ENCODE measurements around the gene SELL. TPM values are rescaled to one million over a fixed set of nuclear protein-coding genes. Genes with fewer than 3 reads are reported as not detected.

SELL gene
- total and polyA plus RNA-seq, 2 of the 8 experiments (the other 6 are each of a cell fraction or from before 2014, with no cell fraction given): not detected

- Histone ChIP-seq H3K27ac (ENCODE audit: low read depth, low read length) (no peak overlapping the region), H3K4ac (replicated peaks; ENCODE audit: insufficient read length, low read depth, low read length) (no peak overlapping the region), H3K36me3 (ENCODE audit: control insufficient read depth in 2 of 4, insufficient read depth in 4 of 4, low read length in 3 of 4) (no peaks in the 10 kb centered on the region), H3K23me2 (ENCODE audit: low read depth, low read length) (no peaks in the 10 kb centered on the region), H3K79me1 (ENCODE audit: low read depth, low read length) (no peaks in the 10 kb centered on the region), H2BK120ac (replicated peaks; ENCODE audit: low read depth, low read length) (no peak overlapping the region), H2AFZ (ENCODE audit: low read length) (no peak overlapping the region), H3K9me3 (ENCODE audit: insufficient read depth in 2 of 2, low read depth in 1 of 2, low read length in 1 of 2) (no peaks in the 10 kb centered on the region), H3K23ac (ENCODE audit: insufficient read length) (no peak overlapping the region), H3K27me3 (replicated peaks in 1 of 4; ENCODE audit: control insufficient read depth in 3 of 4, extremely low read depth in 1 of 4, insufficient read depth in 3 of 4, low read length in 3 of 4) (no peaks in the 10 kb centered on the region), H2AK5ac (ENCODE audit: low read depth, low read length) (no peak overlapping the region), H4K5ac (ENCODE audit: insufficient read length, low read depth, low read length) (no peak overlapping the region), H3K56ac (replicated peaks; ENCODE audit: insufficient read length, low read depth, low read length) (no peak overlapping the region), H3K18ac (ENCODE audit: extremely low read depth, low read length) (no peak overlapping the region), H3K9ac (replicated peaks in 1 of 4; ENCODE audit: extremely low read depth in 1 of 4, low read depth in 3 of 4, low read length in 3 of 4) (no peak overlapping the region), H3K14ac (ENCODE audit: insufficient read length) (no peak overlapping the region), H2BK5ac (ENCODE audit: low read depth, low read length) (no peak overlapping the region), H3K4me3 (ENCODE audit: extremely low read depth in 1 of 4, insufficient read depth in 2 of 4, low read depth in 3 of 4, low read length in 4 of 4) (no peak overlapping the region), H4K91ac (replicated peaks; ENCODE audit: insufficient read length, low read length) (no peak overlapping the region), H4K8ac (ENCODE audit: extremely low read depth, insufficient read depth, low read length) (no peak overlapping the region), H3K4me2 (ENCODE audit: insufficient read depth in 1 of 2, low read depth in 2 of 2, low read length in 2 of 2) (no peak overlapping the region), H2BK20ac (ENCODE audit: low read length) (no peak overlapping the region), H3K4me1 (replicated peaks in 1 of 4; ENCODE audit: control insufficient read depth in 3 of 4, insufficient read depth in 4 of 4, low read length in 3 of 4) (no peaks in the 10 kb centered on the region), H2BK12ac (ENCODE audit: low read depth, low read length) (no peak overlapping the region), H4K20me1 (replicated peaks in 1 of 2; ENCODE audit: control insufficient read depth in 1 of 2, insufficient read depth in 2 of 2, low read length in 2 of 2) (no peaks in the 10 kb centered on the region), H3K79me2 (ENCODE audit: control insufficient read depth in 1 of 2, insufficient read depth in 2 of 2, low read length in 2 of 2) (no peaks in the 10 kb centered on the region), H2BK15ac (ENCODE audit: low read length) (no peak overlapping the region)
- ChIA-PET CTCF (ENCODE audit: partially characterized antibody) (interaction anchor here (0.5 to 1.8 kb wide), 7 partner anchors 83 to 667 kb away, joined by 3 to 6 read pairs (median 3); partner anchors contain the start of gene F5), POLR2A (ENCODE audit: partially characterized antibody) (no interaction called here)
- 83% methylated on average over 3 of the region's 3 CpGs; no CpG with 5 or more reads in 1 of the 2 experiments for WGBS, 2 experiments (ENCODE audit: extremely low coverage in 1 of 2, insufficient coverage in 1 of 2, insufficient read length in 1 of 2, insufficient replicate concordance in 2 of 2, low coverage in 1 of 2, low lambda C conversion rate in 2 of 2, missing lambda C conversion rate in 1 of 2)
- DNase-seq (ENCODE audit: low read depth in 1 of 2, low spot score in 2 of 2) (no peak), FAIRE-seq (no peak)
- TF ChIP-seq, protein P1, sequence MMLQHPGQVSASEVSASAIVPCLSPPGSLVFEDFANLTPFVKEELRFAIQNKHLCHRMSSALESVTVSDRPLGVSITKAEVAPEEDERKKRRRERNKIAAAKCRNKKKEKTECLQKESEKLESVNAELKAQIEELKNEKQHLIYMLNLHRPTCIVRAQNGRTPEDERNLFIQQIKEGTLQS (IDR thresholded peaks at IDR 0.05; ENCODE audit: insufficient read depth, low read depth, low read length): no peak
- no peak for TF ChIP-seq HDAC2 (IDR thresholded peaks at IDR 0.05; ENCODE audit: borderline replicate concordance in 1 of 2, low read depth in 2 of 2, low read length in 2 of 2)
- TF ChIP-seq, protein P2, sequence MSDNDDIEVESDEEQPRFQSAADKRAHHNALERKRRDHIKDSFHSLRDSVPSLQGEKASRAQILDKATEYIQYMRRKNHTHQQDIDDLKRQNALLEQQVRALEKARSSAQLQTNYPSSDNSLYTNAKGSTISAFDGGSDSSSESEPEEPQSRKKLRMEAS (IDR thresholded peaks at IDR 0.05): no peak
- no peak for TF ChIP-seq PHF8 (conservative IDR thresholded peaks at IDR 0.05; ENCODE audit: low read depth, low read length)
- TF ChIP-seq MAFK (IDR thresholded peaks at IDR 0.05; ENCODE audit: low read depth, low read length): no peak
- TF ChIP-seq EGR1 (IDR thresholded peaks at IDR 0.05; ENCODE audit: borderline replicate concordance, low read depth, low read length): no peak
Observed at GRCh38 chr1:169726851-169727250, 15.4 kb upstream of the SELL start.

All from H1 (cell line).